HG03135 (cell line): ENCODE measurements around the gene EXPH5.
"Not testable (repeated sequence)": the region's sequence is repeated elsewhere in the genome, so short reads cannot be mapped to it uniquely, and the experiment has no call there.

ENCODE experiments used
- ATAC-seq: cut with Tn5 transposase; IDR thresholded peaks from one replicate; pipeline ENCODE4 v1.9.1; 2021; ENCODE audit warnings: mild to moderate bottlenecking, moderate library complexity; ENCODE audit not compliant: unreplicated experiment

Gene EXPH5, protein sequence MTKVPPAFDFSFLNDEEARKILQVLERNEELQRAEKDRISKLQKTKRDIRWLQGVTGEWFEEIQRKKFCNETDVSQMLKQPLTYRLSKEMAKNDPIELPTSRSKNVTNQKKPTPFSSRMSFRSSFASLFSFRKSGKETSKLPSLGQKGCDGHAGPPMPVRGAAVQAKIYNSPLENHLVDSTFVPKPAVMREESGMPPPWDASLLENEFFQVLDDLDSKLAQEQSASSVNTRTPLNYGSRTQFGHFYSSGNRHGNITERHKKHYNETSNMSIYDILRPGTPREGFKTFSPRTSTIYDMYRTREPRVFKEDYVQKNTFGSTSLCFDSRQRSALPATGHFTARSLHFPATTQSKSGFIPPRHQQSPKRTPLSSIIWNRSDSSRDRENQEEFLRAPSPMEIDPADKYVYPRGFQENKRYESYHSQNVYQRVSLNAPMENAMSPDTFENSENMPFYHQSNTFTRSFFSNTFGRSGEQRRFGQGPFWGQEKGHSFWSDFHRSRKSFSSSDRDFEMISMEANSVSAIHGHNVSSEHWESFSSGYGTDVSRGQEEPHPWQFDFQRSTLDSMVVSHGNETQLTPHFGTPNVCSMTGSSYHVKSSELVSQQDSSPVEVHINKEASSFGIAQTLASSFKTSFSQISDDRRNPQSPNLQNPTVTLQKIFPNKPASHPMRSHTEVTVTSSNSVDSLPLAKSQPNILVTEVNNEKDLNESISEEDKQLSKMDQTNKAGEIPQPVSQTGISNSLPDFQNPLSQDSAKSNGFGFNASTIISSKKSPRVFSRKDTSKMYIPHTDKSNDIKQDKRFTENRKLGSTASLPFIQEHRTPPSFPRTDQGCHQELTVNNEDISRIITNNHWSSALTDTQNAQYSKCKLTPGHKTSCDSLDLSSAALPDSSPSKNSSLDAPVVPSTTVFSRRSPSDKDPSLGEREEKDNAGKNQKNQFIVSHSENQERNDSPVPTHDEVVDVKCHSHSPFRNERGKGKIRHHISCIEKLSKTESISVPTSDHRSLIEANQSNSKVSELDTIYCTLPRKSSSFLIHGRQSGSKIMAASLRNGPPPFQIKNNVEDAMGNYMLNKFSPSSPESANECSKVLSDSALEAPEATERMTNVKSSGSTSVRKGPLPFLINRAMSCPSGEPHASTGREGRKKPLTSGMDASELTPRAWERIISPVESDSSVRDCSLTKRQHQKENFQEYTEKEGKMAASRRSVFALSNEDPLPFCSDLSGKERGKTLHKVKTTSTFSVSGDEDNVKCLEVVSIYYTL (N-terminal part only)

DNA sequence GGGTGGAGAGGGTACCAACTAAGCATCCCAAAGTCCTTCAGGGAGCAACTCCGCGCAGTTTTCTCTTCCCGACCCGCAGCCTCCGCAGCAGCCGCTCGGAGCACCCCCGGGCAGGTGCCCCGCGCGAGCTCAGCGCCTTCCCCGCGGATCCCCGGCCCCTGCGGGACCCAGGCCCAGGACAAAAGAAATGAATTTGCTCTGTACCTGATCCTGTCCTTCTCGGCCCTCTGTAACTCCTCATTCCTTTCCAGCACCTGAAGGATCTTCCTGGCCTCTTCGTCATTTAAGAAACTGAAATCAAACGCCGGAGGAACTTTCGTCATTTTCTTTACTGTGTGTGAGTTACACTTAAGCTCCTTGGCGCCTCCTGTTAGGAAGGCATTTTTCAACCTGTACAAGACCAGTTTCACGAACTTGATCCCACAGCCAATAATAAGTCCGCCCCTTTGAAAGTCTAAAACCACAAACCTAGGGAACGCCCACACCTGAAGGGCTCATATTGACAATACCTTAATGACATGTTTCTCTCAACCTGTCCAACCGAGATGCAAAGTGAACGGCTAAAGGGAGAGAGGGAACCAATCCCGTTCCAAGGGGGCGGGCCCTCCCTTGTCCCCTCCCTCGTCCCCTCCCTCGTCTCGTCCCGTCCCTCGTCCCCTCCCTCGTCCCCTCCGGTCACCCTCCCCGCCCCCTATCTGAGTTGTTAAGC, at the start of gene EXPH5:
TSS of gene EXPH5 (minus strand) at position 555 of the 709 bp plus-strand sequence. CDS start at position 323, 232 bp downstream.
- peak; percentile 81 for ATAC-seq

DNA sequence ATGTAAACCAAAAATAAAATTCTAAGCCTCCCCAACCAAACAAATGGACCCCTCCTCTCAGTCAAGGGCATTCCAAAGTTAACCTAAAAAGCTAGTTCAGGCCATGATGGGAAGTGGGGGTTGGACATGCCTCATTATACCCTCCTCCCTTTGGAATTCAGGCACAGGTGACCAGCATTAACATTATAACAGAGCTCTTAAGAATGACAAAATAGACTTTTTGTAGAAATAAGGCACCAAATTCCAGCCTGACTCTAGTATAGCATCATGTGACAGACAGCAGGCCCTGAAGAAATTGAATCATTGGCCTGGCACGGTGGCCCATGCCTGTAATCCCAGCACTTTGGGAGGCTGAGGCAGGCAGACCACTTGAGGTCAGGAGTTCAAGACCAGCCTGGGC, 48.2 kb upstream of the EXPH5 start:
- ATAC-seq: not testable (repeated sequence)

DNA sequence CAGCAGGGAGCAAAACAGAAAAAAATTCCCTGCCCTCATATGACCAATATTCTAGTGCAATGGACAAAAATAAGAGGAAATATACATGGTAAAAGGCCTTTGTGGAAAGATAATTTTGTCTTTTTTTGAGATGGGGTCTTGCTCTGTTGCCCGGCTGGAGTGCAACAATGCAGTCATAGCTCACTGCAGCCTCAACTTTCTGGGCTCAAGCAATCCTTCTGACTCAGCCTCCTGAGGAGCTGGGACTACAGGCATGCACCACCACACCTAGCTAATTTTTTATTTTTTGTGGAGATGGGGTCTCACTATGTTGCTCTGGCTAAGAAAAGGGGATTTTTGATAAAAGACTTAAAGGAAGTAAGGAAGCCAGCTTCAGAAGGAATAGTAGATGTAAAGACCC, 45.6 kb upstream of the EXPH5 start:
- no peak for ATAC-seq

DNA sequence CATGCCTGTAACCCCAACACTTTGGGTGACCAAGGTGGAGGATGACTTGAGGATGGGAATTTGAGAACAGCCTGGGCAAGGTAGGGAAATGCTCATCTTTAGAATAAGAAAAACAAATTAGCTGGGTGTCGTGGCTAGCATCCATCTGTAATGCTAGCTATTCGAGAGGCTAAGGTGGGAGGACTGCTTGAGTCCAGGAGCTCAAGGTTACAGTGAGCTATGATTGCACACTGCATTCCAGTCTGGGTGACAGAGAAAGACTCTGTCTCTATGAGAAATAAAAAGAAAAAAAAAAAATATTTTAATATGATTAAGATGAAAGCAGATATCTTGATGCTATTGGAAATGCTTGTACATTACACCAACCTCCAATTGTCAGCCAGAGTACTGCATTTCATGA, 42.7 kb upstream of the EXPH5 start:
- ATAC-seq: no peak

DNA sequence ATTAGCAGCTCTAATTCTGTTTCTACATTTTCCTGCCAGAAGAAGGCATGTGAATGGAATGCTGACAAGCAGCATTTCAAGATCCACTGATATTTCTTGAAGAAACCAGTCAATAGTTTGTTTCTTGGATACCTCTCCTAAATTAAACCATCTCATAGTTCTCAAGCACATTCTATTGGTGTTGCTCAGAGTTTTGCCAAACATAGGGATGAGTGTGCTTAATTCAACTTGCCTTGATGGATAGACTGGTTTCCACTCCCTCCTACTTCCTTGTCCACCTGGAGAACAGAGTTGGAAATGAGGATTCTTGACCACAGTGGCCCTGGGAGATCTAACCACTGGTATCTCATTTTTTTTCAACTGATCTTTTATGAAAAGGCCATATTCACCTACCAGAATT, 41.5 kb upstream of the EXPH5 start:
- no peak for ATAC-seq

DNA sequence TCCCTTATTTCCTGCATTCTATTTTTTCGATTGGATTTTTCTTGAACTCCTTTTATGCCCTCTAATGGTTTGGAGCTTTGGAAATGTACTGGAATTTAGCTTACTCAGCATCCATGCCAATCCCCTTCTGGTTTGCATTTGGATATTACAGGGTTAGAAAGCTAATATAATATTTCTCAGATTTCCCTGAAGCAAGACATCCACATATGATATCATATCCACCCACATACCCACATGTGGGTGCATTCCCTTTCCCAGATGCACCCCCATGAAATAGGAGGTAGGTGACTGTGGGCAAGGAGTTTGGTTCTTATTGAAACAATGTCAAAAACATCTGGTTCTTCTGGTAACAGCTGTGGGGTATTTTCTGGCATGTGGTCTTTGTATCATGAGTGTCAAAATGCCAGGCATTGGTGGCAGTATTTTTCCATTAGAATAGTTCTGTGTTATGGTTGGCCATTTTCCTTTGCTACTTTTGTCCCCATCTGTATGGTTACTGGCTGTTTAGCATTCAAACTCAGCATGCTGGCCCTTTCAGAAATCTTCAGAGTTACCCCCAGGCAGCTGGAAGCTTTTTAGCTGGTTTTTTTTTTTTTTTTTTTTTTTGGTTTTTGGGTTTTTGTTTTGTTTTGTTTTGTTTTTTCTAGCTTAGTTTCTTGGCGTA, 38.6 kb upstream of the EXPH5 start:
- ATAC-seq: no peak

DNA sequence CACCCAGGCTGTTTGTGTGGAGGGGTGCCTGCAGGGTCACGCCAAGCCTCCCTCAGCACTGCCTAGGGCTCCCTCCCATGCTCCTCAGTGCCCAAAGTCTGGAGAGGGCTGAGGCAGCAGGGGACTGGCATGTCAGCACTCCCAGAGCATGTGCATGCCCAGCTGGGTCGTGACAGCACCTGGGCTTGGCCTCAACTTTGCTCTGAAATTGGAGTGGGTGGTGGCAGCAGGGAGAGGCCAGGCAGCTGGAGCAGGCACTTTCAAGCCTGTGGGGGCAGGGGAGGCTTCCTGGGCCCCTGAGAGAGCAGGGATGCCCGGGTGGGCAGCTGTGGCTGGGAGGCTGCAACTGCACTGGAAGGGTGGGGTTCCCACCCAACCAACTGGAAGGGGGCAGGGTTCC, 35.7 kb upstream of the EXPH5 start:
- no peak for ATAC-seq

DNA sequence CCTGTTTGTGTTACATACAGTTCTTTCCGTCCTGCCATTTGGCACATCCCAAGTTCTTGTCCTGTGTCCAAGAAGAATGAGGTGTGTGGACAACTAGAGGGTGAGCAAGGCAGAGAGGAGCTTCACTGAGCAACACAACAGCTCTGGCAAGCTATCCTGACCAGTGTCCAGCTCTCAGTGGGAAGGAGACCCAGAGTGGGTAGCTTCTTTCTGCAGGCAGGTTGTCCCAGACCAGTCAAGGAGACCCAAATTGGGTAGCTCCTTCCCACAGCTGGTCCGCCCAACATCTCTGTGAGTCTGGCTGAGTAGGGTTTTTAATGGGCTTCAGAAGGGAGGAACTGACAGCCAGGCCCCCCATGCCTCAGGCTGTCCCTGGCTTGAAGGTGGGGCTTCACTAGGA, 35.2 kb upstream of the EXPH5 start:
- no peak for ATAC-seq

DNA sequence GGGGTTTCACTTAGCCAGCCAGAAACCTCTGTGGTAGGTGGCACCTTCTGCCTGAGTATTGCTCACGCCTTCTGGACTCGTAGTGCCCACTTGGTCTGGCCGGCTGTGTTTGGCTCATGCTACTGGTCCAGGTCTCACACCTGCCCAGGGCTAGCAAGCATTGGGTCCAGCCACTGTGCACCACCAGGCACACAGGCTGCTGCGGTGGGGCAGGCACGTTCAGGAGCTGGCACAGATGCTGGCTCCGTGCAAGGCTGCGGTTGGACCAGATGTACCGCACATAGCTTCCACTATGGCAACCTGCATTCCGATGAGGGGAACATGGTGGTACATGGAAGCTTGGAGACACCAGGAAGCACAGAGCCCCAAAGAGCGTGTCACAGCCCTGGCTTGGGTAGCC, 34.8 kb upstream of the EXPH5 start:
- no peak for ATAC-seq

DNA sequence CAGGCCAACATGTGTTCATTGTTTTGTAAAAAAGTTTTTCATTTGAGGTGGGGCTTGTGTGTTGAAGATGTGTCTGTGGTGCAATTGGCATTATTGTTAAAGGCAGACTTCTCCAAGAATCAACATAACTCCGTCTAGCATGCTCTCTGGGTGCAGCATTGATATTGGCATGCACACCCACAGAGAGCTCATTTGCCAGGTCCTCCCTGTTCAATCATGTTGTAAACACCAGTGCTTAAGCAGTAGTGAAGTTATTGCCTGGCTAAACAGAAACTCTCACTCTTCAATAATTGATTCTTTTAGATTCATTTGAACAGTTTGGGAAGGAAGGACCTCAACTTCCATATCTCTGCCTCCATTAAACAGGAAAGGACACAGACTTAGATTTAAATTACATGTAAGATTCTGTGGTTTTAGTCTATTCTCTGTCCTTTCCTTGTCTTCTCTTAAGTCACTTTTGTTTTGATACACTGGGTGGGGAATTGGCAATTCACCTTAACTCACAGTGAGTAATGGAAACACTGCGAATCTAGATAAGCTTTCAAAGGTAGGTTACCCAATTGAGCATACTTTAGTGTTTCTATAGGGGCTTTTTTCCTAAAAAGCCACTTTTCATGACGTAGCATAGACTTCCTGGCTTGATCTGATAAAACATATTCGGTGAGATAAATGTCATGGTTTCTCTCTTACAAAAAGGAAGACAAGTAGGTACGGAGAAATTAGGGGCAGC, 30.8 kb upstream of the EXPH5 start:
- no peak for ATAC-seq

DNA sequence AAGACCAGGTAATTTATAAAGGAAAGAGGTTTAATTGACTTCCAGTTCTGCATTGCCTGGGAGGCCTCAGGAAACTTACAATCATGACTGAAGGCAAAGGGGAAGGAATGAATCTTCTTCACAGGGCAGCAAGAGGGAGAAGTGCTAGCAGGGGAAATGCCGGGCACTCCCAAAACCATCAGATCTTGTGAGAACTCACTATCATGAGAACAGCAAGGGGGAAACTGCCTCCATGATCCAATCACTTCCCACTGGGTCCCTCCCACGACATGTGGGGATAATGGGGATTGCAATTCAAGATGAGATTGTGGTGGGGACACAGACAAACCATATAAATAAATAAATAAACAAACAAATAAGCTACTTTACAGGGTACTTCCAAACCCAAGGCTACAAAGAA, 28.8 kb upstream of the EXPH5 start:
- ATAC-seq: no peak

DNA sequence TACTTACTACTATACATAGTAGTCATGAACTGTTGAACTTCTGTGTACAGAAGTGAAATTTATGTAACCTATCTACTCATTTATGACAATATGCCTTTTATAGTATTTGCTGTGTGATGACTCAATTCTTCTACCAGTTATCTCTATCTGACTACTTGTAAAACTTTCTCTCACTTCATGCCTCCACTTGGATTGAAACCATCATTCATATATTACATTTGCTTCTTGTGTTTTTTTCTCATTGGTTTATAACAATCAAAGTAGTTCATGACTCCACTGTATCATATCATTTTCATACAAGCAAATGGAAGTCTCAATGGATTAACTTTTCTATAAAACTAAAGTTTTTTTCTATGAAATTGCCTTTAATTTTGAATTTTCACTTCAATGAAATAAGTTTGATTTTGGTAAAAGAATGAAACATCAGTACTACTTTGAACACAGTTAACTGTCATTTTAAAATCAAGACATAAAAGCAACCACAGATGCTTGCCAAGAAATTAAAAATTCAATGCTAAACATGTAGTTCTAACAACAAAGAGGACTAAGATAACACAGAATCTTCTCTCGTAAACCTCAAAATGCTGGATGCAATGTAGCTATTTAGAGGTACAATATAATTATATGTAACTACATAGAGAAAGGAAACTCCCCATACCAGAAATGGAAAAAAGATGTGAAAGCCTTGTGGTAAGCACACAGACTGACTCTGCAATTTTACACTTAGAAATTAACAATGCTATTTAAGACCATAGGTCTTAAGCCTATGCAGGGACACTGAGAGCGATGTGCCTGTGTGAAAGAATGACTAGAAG, 27.6 kb upstream of the EXPH5 start:
- peak; percentile 83 for ATAC-seq

DNA sequence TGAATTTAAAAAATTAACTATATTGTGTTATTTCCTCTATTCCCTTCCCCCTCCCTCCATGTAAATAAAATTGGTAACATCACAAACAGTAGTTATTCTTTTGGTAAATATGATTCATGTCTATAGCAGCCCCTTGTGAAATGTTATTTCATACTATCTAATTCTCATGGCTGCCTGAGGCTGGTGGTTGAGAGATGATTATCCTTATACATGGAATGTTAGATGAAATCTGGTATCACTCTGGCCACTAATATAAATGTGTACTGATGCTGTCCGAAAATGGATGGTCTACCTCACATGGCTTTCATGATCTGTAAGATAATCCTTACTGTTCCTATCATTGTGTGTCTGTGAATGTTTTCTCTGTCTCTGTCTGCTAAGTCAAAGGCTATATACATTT, 25.0 kb upstream of the EXPH5 start:
- no peak for ATAC-seq

DNA sequence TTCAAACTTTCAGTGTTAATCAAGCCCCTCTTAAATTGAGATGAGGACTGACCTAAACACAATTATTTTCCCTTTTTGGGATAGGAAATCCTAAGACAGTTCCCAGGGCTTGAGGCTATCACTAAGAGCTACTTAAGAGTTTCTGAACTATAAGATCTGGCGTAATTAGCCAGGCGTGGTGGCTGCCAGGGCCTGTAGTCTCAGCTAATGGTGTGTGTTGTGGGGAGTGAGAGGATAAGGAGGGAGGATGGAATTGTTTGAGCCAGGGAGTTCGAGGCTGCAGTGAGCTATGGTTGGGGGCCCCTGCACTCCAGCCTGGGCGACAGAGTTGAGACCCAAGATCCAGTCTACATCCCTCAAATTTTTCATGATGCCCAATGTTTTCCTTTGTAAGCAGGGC, 23.5 kb upstream of the EXPH5 start:
- no peak for ATAC-seq

DNA sequence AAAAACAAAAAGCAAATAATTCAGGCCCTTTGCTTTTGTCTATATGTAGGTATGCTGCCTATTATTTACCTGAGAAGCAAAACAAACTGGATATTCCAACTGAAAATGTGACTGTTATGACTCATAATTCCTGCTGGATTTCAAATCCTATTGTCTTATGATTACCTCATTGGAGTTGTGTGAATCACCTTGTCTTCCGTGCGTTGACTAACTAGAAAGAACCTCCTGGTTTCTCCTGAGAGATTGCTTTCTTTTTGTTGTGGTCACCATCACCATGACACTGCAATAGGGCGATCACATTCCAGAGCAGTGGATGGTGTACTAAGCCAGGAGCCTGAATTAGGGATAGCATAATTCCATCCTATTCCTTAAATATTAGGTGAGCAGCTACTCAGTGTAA, 23.0 kb upstream of the EXPH5 start:
- no peak for ATAC-seq

DNA sequence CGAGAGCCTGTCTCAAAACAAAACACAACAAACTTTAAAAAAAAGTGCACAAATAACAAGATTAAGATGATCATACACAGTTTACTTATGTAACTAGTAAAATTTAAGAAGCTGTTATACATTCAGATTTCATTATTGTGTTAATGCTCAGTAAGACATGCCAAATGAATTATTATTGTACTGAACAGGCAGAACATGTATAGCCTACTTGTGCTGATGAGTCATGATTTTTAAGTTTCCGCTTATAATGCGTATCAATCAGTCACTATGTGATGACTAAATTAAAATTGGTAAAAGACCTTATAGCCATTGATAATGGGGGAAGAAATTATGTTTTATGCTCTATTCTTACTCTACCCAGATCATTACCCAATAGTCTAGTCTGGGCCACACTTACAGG, 20.5 kb upstream of the EXPH5 start:
- no peak for ATAC-seq

DNA sequence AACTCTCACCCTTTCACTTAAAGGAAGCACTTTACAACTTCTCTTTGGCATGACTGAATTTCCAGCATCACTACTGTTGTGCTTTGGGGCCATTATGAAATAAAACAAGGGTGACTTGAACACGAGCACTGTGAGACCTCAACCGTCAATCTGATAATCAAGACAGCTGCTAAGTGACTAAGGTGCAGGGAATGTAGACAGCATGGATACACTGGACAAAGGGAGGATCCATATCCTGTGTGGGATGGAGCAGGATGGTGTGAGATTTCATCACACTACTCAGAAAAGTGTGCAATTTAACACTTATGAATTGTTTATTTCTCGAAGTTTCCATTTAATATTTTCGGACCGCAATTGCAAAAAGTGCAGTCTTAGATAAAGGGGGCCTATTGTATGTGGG, 16.1 kb upstream of the EXPH5 start:
- no peak for ATAC-seq

DNA sequence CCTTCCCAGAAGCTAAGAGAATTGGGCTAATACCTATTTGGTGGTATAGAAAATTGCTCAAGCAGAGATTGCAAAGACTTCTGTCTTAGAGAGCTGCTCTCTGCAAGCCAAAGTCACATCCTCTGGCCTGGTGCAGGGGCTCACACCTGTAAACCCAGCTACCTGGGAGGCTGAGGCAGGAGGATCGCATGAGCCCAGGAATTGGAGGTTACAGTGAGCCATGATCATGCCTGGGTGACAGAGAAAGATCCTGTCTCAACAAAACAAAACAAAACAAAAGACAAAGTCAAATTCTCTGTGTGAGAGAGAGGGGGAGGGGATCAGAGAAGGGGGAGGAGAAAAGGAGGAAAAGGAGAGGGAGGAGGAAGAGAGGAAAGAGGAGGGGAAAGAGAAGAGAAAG, 15.0 kb upstream of the EXPH5 start:
- no peak for ATAC-seq
